ENCODE data around the gene SLC45A3. TPM values are rescaled to one million over a fixed set of nuclear protein-coding genes. Genes with fewer than 3 reads are reported as not detected.

SLC45A3 gene
- total and polyA plus RNA-seq, 2 donors (not counting 3 experiments of a cell fraction or from before 2014, with no cell fraction given) = 15.1 to 15.6 TPM

DNA sequence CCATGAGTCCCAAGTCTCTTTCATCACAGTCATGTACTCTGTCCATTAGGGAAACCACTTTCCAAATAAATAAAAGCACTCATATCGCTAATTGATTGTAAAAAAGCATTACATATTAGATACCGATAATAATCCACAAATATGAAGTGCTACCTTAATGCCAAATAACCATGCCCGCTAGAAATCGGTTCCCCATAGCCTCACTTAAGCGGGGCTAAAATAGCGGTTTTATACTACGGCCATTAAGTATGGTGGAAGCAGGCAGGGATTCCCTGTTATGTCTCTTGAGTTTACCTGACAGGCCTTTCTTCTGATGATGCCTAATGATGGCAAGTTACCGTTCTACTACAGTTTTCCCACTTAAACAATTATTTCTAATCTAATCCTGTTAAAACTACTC lies 52.4 kb downstream of the SLC45A3 start:
- H3K27ac ChIP-seq (ENCODE audit: insufficient read depth, low read depth, low read length) = no peak overlapping the region
- H4K20me1 ChIP-seq (replicated peaks; ENCODE audit: control insufficient read depth, extremely low read depth, insufficient read depth, low read length) = no peaks in the 10 kb centered on the region
- H3K79me2 ChIP-seq (ENCODE audit: control insufficient read depth, insufficient read depth, low read length) = peaks cover 74% of the 10 kb centered on the region
- CTCF ChIA-PET = interaction anchor here (2.8 to 6.3 kb wide), 2 partner anchors 38 to 84 kb away, joined by 6 to 294 read pairs; no protein-coding TSS in a partner anchor
- H3K4me1 ChIP-seq (ENCODE audit: control insufficient read depth, extremely low read depth, insufficient read depth, low read length) = peaks cover 21% of the 10 kb centered on the region
- TF ChIP-seq JUN (IDR thresholded peaks at IDR 0.05; ENCODE audit: borderline replicate concordance, insufficient read depth, insufficient read length, low read depth) (no peak), MYC (IDR thresholded peaks at IDR 0.05; ENCODE audit: low read depth, low read length) (no peak), GATA2 (IDR thresholded peaks at IDR 0.05; ENCODE audit: insufficient read depth, insufficient read length, low read depth, low read length) (no peak), EZH2 (IDR thresholded peaks at IDR 0.05; ENCODE audit: borderline replicate concordance, low read depth, low read length, severe bottlenecking) (no peak), POLR2AphosphoS5 (IDR thresholded peaks at IDR 0.05; ENCODE audit: insufficient read depth, low read depth, low read length) (no peak), FOS (IDR thresholded peaks at IDR 0.05; ENCODE audit: borderline replicate concordance, insufficient read depth, low read length) (no peak), POLR2A (IDR thresholded peaks at IDR 0.05; ENCODE audit: low read depth, low read length) (no peak)
- TF ChIP-seq, protein P1, sequence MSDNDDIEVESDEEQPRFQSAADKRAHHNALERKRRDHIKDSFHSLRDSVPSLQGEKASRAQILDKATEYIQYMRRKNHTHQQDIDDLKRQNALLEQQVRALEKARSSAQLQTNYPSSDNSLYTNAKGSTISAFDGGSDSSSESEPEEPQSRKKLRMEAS (IDR thresholded peaks at IDR 0.05; ENCODE audit: insufficient read depth, insufficient read length) = no peak
- TF ChIP-seq, protein P2, sequence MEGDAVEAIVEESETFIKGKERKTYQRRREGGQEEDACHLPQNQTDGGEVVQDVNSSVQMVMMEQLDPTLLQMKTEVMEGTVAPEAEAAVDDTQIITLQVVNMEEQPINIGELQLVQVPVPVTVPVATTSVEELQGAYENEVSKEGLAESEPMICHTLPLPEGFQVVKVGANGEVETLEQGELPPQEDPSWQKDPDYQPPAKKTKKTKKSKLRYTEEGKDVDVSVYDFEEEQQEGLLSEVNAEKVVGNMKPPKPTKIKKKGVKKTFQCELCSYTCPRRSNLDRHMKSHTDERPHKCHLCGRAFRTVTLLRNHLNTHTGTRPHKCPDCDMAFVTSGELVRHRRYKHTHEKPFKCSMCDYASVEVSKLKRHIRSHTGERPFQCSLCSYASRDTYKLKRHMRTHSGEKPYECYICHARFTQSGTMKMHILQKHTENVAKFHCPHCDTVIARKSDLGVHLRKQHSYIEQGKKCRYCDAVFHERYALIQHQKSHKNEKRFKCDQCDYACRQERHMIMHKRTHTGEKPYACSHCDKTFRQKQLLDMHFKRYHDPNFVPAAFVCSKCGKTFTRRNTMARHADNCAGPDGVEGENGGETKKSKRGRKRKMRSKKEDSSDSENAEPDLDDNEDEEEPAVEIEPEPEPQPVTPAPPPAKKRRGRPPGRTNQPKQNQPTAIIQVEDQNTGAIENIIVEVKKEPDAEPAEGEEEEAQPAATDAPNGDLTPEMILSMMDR (IDR thresholded peaks at IDR 0.05; ENCODE audit: extremely low read depth in 1 of 2, insufficient read depth in 1 of 2, low read depth in 1 of 2, low read length in 2 of 2) = no peak
- POLR2A ChIA-PET = no interaction called here
- H3K9ac ChIP-seq (replicated peaks; ENCODE audit: extremely low read depth, insufficient read depth, low read length) = no peak overlapping the region
- intact Hi-C loops (cut with micrococcal nuclease) (no loop called here), dilution Hi-C loops (cut with MboI; ENCODE audit: extremely low pct_ligation_motif_present, low sequenced_read_pairs) (no loop called here)
- H3K4me3 ChIP-seq (replicated peaks in 1 of 3; ENCODE audit: insufficient read depth in 1 of 3, low read depth in 1 of 3, low read length in 3 of 3) = no peak overlapping the region
- no TSS peak for BruUV-seq (replicated peaks)
- FAIRE-seq (no peak), DNase-seq (ENCODE audit: low read depth, low spot score) (no peak)
- no peaks in the 10 kb centered on the region for H3K9me3 ChIP-seq (replicated peaks; ENCODE audit: control insufficient read depth, insufficient read depth, low read length)
- H2AFZ ChIP-seq (ENCODE audit: low read depth, low read length) = no peak overlapping the region
- H3K27me3 ChIP-seq (ENCODE audit: control insufficient read depth in 2 of 2, insufficient read depth in 2 of 2, low read length in 2 of 2) = no peaks in the 10 kb centered on the region
- peaks cover 3 to 5% of the 10 kb centered on the region in 2 experiments for H3K36me3 ChIP-seq (ENCODE audit: control insufficient read depth in 2 of 2, extremely low read depth in 1 of 2, insufficient read depth in 2 of 2, low read length in 2 of 2)
- H3K9me1 ChIP-seq (replicated peaks; ENCODE audit: control insufficient read depth, extremely low read depth, insufficient read depth, low read length) = no peaks in the 10 kb centered on the region
- H3K4me2 ChIP-seq (ENCODE audit: insufficient read depth, low read length) = no peak overlapping the region

All from endothelial cell of umbilical vein (primary cell).